AG08396 (cell line): ENCODE data around the gene SPRR2A.
"Not testable (repeated sequence)": the region's sequence is repeated elsewhere in the genome, so short reads cannot be mapped to it uniquely, and the experiment has no call there.

Experiments used
- DNase-seq: peaks from one replicate; pipeline ENCODE4 v3.0.0; 2012; ENCODE audit warnings: low spot score, mixed read lengths

Gene SPRR2A

GRCh38 chr1:153057375-153057774 is at the start of gene SPRR2A:
Gene SPRR2A, minus strand, starts transcription at chr1:153057512. Its CDS starts 777 bp downstream, at chr1:153056735.
- no peak for DNase-seq

GRCh38 chr1:153100245-153100644 is 42.9 kb upstream of the SPRR2A start:
- no peak for DNase-seq

- DNase-seq, result no peak
Observed at GRCh38 chr1:153099461-153100045, 42.2 kb upstream of the SPRR2A start.

GRCh38 chr1:153095764-153096163 is 38.5 kb upstream of the SPRR2A start:
- no peak for DNase-seq

- no peak for DNase-seq
Observed at GRCh38 chr1:153094426-153094825, 37.1 kb upstream of the SPRR2A start, which contains the start of gene SPRR2E. Gene SPRR2E, minus strand, starts transcription at chr1:153094526. Its CDS starts 775 bp downstream, at chr1:153093751.

GRCh38 chr1:153087652-153088051 is 30.3 kb upstream of the SPRR2A start:
- DNase-seq, result no peak

GRCh38 chr1:153081736-153082135 is 24.4 kb upstream of the SPRR2A start:
- DNase-seq, result no peak

GRCh38 chr1:153072806-153073726 is 15.8 kb upstream of the SPRR2A start:
- DNase-seq, result no peak

GRCh38 chr1:153071511-153071910 is 14.2 kb upstream of the SPRR2A start, which contains the start of gene SPRR2B:
Gene SPRR2B, minus strand, starts transcription at chr1:153071611. Its CDS starts 772 bp downstream, at chr1:153070839.
- no peak for DNase-seq

- DNase-seq, result no peak
Observed at GRCh38 chr1:153070243-153070642, 12.9 kb upstream of the SPRR2A start.

- DNase-seq, result no peak
Observed at GRCh38 chr1:153058826-153059784, 1.8 kb upstream of the SPRR2A start.

GRCh38 chr1:153058154-153058553 is 842 bp upstream of the SPRR2A start:
- no peak for DNase-seq

GRCh38 chr1:153056111-153056510 is 1.2 kb downstream of the SPRR2A start:
- DNase-seq, result not testable (repeated sequence)

GRCh38 chr1:153049211-153049610 is 8.1 kb downstream of the SPRR2A start:
- no peak for DNase-seq

- DNase-seq, result no peak
Observed at GRCh38 chr1:153040950-153041631, 16.2 kb downstream of the SPRR2A start, which contains the start of gene SPRR2D. Gene SPRR2D, minus strand, starts transcription at chr1:153041120. Its CDS starts 774 bp downstream, at chr1:153040346.

- DNase-seq, result no peak
Observed at GRCh38 chr1:153035211-153035610, 22.1 kb downstream of the SPRR2A start.

GRCh38 chr1:153032677-153033308 is 24.5 kb downstream of the SPRR2A start:
- peak; percentile 57 for DNase-seq

- no peak for DNase-seq
Observed at GRCh38 chr1:153032073-153032472, 25.2 kb downstream of the SPRR2A start.

- no peak for DNase-seq
Observed at GRCh38 chr1:153030895-153031294, 26.4 kb downstream of the SPRR2A start, which contains the start of gene SPRR1B. Gene SPRR1B, plus strand, starts transcription at chr1:153031203. Its CDS starts 1,143 bp downstream, at chr1:153032346.

- DNase-seq, result no peak
Observed at GRCh38 chr1:153028766-153029165, 28.5 kb downstream of the SPRR2A start.

GRCh38 chr1:153025797-153026196 is 31.5 kb downstream of the SPRR2A start:
- DNase-seq, result no peak
